Endodermal cell (in vitro differentiated cells): ENCODE results near the gene STX1B. TPM values are rescaled to one million over a fixed set of nuclear protein-coding genes. Genes with fewer than 3 reads are reported as not detected.

ENCODE experiments used
- DNase-seq: peaks from one replicate; pipeline ENCODE4 v3.0.0-alpha.2; 2017
- H3K27ac ChIP-seq: 2 replicates; pipeline ENCODE4 v1.5.1; 2013; ENCODE audit warnings: mild to moderate bottlenecking, low read depth, low read length, moderate library complexity
- H3K27me3 ChIP-seq: 2 replicates; pipeline ENCODE4 v1.6.1; 2013; ENCODE audit warnings: mild to moderate bottlenecking, low read length, moderate library complexity; ENCODE audit not compliant: insufficient read depth, control insufficient read depth, poor library complexity, severe bottlenecking
- H3K36me3 ChIP-seq: 2 replicates; pipeline ENCODE4 v1.7.0; 2013; ENCODE audit warnings: mild to moderate bottlenecking, low read length, moderate library complexity; ENCODE audit not compliant: control insufficient read depth, insufficient read depth
- H3K4me1 ChIP-seq: one replicate; pipeline ENCODE4 v1.7.0; 2013; ENCODE audit warnings: low read length; ENCODE audit not compliant: control insufficient read depth, insufficient read depth
- H3K4me3 ChIP-seq: 2 replicates; pipeline ENCODE4 v1.5.1; 2013; ENCODE audit warnings: mild to moderate bottlenecking, low read length, moderate library complexity
- H3K9ac ChIP-seq: 2 replicates; pipeline ENCODE4 v1.6.1; 2013; ENCODE audit warnings: mild to moderate bottlenecking, low read length, moderate library complexity; ENCODE audit not compliant: poor library complexity, severe bottlenecking; ENCODE audit errors: extremely low read depth
- H3K9me3 ChIP-seq: 2 replicates; pipeline ENCODE4 v1.6.1; 2013; ENCODE audit warnings: mild to moderate bottlenecking, low read length, moderate library complexity; ENCODE audit not compliant: control insufficient read depth
- H3K27ac Mint-ChIP-seq: 2 replicates; pipeline ENCODE4 v1.8.0; 2020; ENCODE audit warnings: mixed read lengths
- H3K27me3 Mint-ChIP-seq: 2 replicates; pipeline ENCODE4 v1.8.0; 2021; ENCODE audit warnings: mild to moderate bottlenecking, mixed read lengths; ENCODE audit not compliant: insufficient read depth
- H3K36me3 Mint-ChIP-seq: 2 replicates; pipeline ENCODE4 v1.8.0; 2020; ENCODE audit warnings: low read depth, mixed read lengths
- H3K4me1 Mint-ChIP-seq: 2 replicates; pipeline ENCODE4 v1.8.0; 2020; ENCODE audit warnings: mixed read lengths
- H3K4me3 Mint-ChIP-seq: 2 replicates; pipeline ENCODE4 v1.8.0; 2020; ENCODE audit warnings: mild to moderate bottlenecking, moderate library complexity, mixed read lengths
- H3K9me3 Mint-ChIP-seq: 2 replicates; pipeline ENCODE4 v1.8.0; 2020; ENCODE audit warnings: mild to moderate bottlenecking, mixed read lengths
- WGBS, 2 experiments: methylation state at CpG; one replicate each; pipeline versions ENCODE4 v1.1.5 to v1.1.7; 2013; ENCODE audit warnings: missing lambda C conversion rate in 2 of 2, mixed read lengths in 1 of 2; ENCODE audit not compliant: insufficient coverage in 1 of 2, insufficient read length in 1 of 2; 5-methylcytosine and 5-hydroxymethylcytosine counted together
- total RNA-seq, 2 donors: library from RNA; stranded (reverse); fragmentation: NEBNext Ultra II Directional in 1 of 2; extraction: Animal tissue kit (Norgen Biotek cat#: 25700) in 1 of 2; gene quantifications; 2 replicates in 1 of 2; 3 replicates in 1 of 2; pipeline ENCODE4 v1.2.1, GENCODE V29; 2021
- TF ChIP-seq, protein P1 (sequence below): fragments of 200-600 bp; sonication (generic); conservative IDR thresholded peaks from 2 replicates; pipeline ENCODE4 v1.5.0; 2021; ENCODE audit warnings: antibody characterized with exemption, mild to moderate bottlenecking

STX1B gene
- total RNA-seq, 2 donors from 2014 or later: 3.2 to 7.0 TPM

DNA sequence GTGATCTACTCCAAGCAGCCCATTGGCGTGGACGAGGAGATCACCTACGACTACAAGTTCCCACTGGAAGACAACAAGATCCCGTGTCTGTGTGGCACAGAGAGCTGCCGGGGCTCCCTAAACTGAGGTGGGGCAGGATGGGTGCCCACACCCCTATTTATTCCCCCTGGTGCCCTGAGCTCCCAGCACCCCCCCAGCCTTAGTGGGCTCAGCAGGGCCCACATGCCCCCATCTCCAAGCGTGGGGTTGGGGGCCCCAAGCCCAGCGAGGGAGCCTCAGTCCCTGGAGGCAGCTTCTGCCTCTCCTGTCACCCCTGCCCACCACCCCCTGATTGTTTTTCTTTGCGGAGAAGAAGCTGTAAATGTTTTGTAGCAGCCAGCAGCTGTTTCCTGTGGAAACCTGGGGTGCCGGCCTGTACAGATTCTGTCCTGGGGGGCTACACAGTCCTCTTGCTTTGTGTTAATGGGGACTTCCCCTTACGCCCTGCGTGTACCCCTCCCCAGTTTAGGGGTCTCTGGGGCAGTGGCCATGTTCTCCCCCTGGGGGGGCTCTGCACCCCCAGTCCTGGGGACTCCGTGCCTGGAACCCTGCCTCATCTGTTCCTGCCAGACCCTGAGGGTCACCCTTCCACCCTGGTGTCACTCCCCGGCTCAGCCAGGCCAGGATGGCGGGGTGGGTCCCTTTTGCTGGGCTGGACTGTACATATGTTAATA is 26.4 kb downstream of the STX1B start:
- no peak overlapping the region for H3K27ac ChIP-seq
- H3K36me3 ChIP-seq: peaks cover 27% of the 10 kb centered on the region
- 91 to 100% methylated on average over 9 to 14 of the region's 14 CpGs for WGBS, 2 experiments
- TF ChIP-seq, protein P1, sequence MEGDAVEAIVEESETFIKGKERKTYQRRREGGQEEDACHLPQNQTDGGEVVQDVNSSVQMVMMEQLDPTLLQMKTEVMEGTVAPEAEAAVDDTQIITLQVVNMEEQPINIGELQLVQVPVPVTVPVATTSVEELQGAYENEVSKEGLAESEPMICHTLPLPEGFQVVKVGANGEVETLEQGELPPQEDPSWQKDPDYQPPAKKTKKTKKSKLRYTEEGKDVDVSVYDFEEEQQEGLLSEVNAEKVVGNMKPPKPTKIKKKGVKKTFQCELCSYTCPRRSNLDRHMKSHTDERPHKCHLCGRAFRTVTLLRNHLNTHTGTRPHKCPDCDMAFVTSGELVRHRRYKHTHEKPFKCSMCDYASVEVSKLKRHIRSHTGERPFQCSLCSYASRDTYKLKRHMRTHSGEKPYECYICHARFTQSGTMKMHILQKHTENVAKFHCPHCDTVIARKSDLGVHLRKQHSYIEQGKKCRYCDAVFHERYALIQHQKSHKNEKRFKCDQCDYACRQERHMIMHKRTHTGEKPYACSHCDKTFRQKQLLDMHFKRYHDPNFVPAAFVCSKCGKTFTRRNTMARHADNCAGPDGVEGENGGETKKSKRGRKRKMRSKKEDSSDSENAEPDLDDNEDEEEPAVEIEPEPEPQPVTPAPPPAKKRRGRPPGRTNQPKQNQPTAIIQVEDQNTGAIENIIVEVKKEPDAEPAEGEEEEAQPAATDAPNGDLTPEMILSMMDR: no peak
- H3K4me3 Mint-ChIP-seq: no peak overlapping the region
- no peak for DNase-seq
- no peaks in the 10 kb centered on the region for H3K9me3 Mint-ChIP-seq
- no peaks in the 10 kb centered on the region for H3K9me3 ChIP-seq
- H3K9ac ChIP-seq: no peak overlapping the region
- H3K4me3 ChIP-seq: no peak overlapping the region
- no peaks in the 10 kb centered on the region for H3K4me1 ChIP-seq
- no peaks in the 10 kb centered on the region for H3K27me3 Mint-ChIP-seq
- H3K36me3 Mint-ChIP-seq: peaks cover 35% of the 10 kb centered on the region
- H3K27ac Mint-ChIP-seq: no peak overlapping the region
- peaks cover 2% of the 10 kb centered on the region for H3K4me1 Mint-ChIP-seq
- H3K27me3 ChIP-seq: no peaks in the 10 kb centered on the region

DNA sequence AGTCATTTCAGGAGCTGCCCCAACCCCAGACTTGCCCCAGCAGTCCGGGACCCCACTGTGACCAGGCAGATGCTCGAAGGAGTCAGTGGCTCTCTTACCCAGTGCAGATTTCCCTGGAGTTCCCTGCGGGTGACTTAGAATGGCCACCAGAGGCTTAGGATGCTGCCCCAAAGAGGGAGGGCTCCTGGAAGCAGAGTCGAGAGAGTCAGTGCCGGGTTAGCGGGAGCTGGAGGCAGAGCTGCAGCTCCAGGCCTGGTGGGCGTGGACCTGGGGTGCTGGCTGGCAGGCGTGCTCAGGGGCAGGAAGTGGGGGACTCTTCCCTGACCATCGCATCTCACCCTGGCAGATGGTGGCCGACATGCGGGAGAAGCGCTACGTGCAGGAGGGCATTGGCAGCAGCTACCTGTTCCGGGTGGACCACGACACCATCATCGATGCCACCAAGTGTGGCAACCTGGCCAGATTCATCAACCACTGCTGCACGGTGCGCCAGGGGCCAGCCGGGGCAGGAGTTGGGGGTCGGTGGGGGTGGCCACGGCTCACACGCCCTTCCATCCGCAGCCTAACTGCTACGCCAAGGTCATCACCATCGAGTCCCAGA is 27.0 kb downstream of the STX1B start:
- peaks cover 41% of the 10 kb centered on the region for H3K36me3 Mint-ChIP-seq
- H3K4me3 ChIP-seq: no peak overlapping the region
- peaks cover 33% of the 10 kb centered on the region for H3K36me3 ChIP-seq
- H3K4me1 Mint-ChIP-seq: peaks cover 2% of the 10 kb centered on the region
- 93% methylated on average over 17 to 25 of the region's 25 CpGs for WGBS, 2 experiments
- no peak overlapping the region for H3K27ac ChIP-seq
- H3K4me1 ChIP-seq: no peaks in the 10 kb centered on the region
- peak overlapping the region; percentile 68 for H3K27ac Mint-ChIP-seq
- no peaks in the 10 kb centered on the region for H3K9me3 Mint-ChIP-seq
- TF ChIP-seq, protein P1: no peak
- no peak overlapping the region for H3K9ac ChIP-seq
- no peaks in the 10 kb centered on the region for H3K9me3 ChIP-seq
- DNase-seq: peak; percentile 65
- H3K27me3 Mint-ChIP-seq: no peaks in the 10 kb centered on the region
- H3K27me3 ChIP-seq: no peaks in the 10 kb centered on the region
- no peak overlapping the region for H3K4me3 Mint-ChIP-seq

GRCh38 chr16:30982548-30983288 is 27.7 kb downstream of the STX1B start:
- no peaks in the 10 kb centered on the region for H3K9me3 Mint-ChIP-seq
- Histone ChIP-seq H3K27me3 (no peaks in the 10 kb centered on the region), H3K27ac (no peak overlapping the region), H3K4me1 (no peaks in the 10 kb centered on the region), H3K9me3 (no peaks in the 10 kb centered on the region), H3K36me3 (peaks cover 38% of the 10 kb centered on the region), H3K9ac (no peak overlapping the region), H3K4me3 (no peak overlapping the region)
- peaks cover 42% of the 10 kb centered on the region for H3K36me3 Mint-ChIP-seq
- H3K27ac Mint-ChIP-seq: peak overlapping the region; percentile 68
- WGBS, 2 experiments: 92% methylated on average over 12 to 17 of the region's 17 CpGs
- no peak overlapping the region for H3K4me3 Mint-ChIP-seq
- TF ChIP-seq, protein P1: no peak
- H3K4me1 Mint-ChIP-seq: peaks cover 2% of the 10 kb centered on the region
- DNase-seq: no peak
- H3K27me3 Mint-ChIP-seq: no peaks in the 10 kb centered on the region
